ENCODE data around the gene NUDT16L1.
A peak's percentile ranks its signal among the peaks of the same experiment; 100 is the strongest.
"Not testable (repeated sequence)": the region's sequence is repeated elsewhere in the genome, so short reads cannot be mapped to it uniquely, and the experiment has no call there.

Gene NUDT16L1

DNA sequence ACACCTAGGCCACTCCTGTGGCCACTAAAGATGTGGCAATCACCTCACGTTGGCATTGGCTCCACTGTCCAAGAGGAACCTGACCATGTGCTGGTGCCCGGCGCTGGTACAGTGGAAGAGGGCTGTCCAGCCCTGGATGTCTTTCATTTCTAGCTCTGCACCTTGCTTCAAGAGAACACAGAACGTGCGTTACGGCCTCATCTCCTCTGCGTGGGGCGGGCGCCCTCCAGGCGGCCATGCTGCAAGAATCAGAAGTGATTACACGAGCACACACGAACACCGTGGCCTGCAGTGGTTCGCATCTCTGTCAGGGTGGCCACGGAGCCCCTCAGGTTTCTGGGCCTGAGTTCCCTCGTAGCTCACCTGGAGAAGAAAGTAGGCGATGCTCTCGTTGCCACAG lies 33.3 kb downstream of the NUDT16L1 start:
- no peak for DNase-seq

DNA sequence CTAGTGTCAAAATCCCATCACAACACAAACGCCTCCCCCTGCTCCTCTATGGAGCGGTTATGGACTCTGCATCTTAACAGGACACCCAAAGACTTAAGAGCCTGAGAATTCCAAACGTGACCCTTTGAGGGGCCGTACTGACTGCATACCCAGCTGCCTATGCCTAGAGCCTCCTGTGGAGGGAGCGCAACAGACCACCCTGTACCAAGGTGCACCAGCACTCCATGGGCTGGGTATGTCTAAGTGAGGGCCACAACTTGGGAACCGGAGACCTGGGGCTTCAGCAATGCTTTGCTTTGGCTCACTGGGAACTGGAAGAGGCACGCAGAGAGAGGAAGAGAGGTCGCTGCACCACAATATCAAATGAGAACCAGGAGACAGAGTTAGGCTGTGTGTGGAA lies 35.3 kb downstream of the NUDT16L1 start:
- DNase-seq = no peak

DNA sequence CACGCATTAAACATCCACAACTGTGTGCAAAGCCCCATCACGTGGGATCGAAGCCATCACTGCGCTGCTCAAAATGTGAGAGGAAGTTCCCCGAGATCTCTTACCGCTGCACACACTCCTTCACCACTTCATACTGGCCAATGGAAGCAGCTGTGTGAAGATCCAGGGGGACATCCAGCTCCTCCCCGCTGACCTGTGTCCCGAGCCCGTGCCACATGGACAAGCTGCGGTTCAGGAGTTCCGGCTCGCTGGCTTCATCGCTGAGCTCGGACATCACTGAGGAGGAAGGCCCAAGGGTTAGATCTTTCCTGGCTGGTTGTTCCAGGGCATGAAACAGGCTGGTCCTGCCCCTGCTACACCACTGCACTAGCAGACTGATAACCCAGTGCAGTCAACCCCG lies 36.5 kb downstream of the NUDT16L1 start:
- DNase-seq = no peak

DNA sequence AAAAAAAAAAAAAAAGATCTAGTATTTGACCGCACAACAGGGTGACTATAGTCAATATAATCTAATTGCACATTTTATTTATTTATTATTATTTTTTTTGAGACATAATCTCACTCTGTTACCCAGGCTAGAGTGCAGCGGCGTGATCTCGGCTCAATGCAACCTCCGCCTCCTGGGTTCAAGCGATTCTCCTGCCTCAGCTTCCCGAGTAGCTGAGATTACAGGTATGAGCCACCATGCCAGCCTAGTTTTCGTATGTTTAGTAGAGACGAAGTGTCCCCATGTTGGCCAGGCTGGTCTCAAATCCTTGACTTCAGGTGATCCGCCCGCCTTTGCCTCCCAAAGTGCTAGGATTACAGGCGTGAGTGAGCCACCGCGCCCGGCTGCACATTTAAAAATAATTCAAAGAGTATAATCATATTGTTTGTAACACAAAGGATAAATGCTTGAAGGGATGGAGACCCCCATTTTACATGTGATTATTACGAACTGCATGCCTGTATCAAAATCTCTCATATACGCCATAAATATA lies 39.9 kb downstream of the NUDT16L1 start:
- DNase-seq = no peak

DNA sequence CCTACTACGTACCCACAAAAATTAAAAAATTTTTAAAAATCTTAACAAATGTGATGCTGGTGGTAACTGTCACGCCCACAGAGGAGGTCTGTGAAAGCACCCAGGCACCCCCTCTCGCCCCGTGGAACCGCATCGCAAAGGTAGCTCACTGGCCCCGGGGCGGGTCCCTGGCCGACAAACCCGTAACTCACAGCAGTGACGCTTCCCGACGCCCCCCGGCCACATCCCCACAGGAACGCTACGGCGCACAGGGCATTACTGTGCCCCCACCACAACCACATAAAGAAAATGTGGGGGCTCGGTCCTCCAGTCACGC lies 40.3 kb downstream of the NUDT16L1 start:
- peak; percentile 40 for DNase-seq

DNA sequence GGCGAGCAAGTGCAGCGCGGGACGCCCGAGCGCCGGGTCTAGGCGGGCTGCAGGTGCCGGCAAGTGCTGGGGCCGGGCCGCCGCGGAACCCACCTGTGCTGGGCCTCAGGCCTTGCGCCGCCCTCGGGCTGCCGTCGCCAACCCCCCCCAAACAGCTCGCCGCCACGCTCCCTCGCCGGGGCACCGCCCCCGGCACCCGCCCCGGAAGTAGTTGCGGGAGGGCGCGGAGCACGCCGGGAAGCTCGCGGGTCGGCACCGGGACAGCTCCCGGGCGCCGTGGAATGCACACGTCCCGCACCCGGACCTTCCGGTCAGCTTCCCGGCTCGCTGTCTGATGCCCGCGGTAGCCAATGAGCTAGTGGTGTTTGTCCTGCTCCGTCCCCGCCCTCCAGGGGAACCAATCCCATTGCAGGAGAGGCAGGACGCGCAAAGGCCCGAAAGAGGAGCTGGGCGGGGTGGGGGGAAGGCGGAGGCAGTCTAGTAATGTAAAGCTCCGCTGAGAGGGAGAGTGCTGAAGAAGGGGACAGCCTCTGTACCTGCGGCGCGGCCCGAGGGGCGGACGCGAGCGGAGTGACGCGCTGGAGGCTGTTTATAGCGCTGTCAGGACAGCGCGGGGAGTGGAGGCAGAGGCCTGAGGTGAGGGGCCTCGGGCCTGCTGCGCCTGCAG lies 40.8 kb downstream of the NUDT16L1 start, which contains the start of the genes ANKS3 and DNAAF8:
Gene ANKS3 (minus strand): TSS at position 209 of the 667 bp plus-strand sequence. CDS start 4,122 bp downstream, outside the sequence.
Gene DNAAF8 (plus strand): TSS at position 475 of the 667 bp plus-strand sequence. CDS start 1,978 bp downstream, outside the sequence.
- DNase-seq = peak; percentile 83

DNA sequence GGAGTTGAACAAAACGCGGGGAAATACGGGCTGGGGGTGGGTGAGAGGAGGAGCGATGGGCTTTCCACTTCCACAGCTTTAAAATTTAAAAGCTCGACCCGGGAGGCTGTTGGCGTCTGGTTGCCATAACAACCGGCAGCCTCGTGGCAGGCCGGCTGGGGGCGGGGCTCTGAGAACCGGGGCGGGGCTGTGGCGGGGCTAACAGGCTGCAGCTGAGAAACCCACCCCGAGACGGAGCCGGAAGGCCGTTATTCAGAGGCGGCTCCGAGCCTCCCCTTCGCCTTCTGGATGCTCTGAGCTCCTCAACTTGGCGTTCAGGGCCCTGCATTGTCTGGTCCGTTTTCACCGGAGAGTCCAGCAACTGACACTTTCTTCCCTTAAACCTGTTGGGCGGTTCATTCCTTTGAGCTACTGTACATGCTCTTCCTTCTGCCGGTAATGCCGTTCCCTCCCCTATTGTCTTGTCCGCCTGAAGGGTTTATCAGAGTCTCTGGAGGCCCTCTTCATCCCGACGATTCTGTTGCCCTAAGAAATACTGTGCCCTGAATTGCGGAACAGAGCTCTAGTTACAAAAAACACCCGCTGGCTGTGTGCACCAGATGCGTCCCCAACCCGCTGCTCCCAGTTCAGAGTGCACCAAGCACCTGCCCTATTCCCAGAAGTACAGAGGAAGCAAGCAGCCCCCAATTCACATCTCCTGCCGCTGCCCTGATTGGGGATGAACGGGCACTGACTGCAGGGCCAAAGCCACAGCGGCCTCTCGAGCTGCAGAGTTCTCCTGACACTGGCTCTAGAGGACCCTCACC lies 41.6 kb downstream of the NUDT16L1 start:
- peak; percentile 98 for DNase-seq

DNA sequence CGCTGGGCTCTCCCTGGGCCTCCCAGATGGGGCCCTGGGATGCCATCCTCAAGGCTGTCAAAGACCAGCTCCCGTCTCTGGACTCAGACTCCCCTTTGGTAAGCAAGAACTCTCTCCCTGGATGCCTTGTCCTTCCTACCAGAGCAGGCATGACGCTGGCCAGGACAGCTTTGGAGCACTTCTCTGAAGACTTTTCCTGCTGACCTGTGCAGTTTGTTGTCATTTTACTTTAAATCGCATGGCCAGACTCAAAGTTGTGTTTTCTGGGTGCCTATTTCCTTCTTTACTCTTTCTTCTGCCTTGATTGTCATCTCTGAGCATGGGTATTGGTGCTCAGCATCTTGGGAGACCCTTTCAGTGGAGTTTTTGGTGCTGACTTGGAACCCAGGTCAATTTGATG lies 43.2 kb downstream of the NUDT16L1 start:
- no peak for DNase-seq

DNA sequence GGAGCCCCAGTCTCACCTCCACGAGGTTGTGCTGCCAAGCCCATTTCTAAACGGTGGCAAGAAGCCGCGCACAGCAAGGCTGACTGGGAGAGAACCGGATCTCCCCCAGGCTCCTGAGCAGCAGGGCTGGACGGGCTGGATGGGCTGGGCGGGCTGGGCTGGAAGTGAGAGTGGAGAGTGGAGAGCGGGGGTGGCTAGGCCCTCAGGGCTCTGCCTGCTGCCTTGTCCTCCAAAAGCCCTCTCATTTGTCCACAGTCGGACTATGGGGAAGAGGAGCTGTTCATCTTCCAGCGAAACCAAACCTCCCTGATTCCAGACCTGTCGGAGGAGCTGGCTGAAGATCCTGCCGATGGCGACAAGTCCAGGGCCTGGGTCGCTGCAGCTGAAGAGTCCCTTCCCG lies 44.2 kb downstream of the NUDT16L1 start:
- no peak for DNase-seq

DNA sequence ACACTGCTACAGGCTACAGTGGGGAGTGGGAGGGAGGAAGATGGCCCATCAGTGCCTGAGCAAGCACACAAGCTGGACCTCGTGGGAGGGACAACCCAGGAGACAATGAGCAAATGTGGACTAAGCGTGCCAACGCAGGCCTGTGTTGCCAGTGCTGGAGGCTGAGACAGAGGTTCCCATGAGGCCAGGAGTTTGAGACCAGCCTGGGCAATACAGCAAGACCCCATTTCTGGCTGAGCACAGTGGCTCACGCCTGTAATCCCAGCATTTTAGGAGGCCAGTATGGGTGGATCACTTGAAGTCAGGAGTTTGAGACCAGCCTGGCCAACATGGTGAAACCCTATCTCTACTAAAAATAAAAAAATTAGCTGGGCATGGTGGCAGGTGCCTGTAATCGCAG lies 45.0 kb downstream of the NUDT16L1 start:
- not testable (repeated sequence) for DNase-seq

DNA sequence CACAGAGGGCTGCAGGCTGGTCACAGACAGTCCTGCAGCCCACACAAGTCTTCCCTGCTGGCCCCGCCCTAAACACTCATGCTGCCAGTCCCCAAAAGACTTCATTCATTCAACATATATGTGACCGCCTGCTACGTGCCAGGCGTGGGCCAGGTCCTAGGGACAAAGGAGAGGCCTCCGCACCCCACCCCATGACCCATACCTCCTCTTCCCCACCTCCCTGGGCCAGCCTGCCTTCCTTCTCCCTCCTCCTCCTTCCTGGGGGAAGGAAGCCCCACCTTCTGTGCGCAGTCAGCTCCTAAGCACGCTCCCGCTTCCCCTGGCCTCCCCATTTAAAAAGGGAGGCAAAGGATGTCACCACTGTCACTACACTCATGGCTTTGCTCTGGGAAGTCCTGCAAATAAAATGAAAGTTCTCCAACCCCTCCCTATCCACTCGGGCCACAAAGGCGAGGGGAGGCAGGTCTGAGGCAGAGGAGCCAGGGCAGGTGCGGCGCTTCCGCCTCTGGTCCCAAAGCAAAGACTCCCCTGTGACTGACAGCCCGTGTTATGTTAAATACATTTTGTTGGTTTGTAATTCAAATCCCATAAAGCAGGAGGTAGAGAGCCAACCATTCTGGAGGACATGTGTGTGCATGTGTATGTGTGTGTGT lies 50.0 kb downstream of the NUDT16L1 start:
- DNase-seq = no peak

DNA sequence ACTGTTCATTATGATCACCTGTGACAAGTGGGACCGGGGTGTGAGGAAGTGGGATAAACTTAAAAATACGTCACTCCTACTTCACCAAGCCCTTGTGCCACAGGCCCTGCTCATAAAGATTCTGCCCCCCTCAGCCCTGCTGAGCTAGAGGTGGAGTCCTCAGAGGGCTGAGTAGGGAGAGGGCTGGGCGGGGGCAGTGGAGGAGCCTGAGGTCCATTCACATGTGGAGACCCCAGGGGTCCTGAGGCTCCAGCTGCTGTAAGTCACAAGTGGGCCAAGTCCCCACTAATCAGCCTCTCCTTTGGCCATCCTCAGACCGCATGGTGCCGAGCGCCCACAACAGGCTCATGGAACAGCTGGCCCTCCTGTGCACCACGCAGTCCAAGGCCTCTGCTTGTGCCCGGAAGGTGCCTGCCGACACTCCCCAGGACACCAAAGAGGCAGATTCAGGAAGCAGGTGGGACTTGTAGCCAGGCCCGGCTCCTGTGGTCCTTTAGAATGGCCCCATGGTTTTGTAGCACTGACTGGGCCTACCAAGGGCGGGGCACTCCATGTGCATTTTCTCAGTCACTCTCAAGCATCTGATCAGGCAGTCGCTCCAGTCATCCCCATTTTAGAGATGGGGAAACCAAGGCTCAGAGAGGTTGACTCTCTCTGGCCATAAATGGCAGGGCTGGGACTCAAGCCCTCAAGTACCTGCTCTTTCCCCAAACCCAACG lies 51.4 kb downstream of the NUDT16L1 start:
- no peak for DNase-seq

DNA sequence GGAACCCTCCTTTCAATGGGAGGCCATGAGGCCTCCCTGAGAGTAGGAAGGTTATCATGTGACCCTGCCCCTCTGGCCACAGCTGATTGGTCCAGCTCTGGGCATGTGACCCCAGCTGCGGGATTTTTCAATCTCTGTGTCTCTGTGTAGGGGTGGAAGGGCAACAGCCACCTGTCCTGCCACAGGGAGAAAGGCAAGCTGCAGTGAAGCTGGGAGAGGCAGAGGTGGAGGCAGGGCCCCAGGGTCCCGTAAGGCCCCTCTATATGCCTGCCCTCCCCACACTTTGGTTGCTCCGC lies 51.9 kb downstream of the NUDT16L1 start:
- DNase-seq = no peak
